IMR-90 (cell line): ENCODE measurements around the gene RCOR3. TPM values are rescaled to one million over a fixed set of nuclear protein-coding genes. Genes with fewer than 3 reads are reported as not detected.

Source experiments
- ATAC-seq: fragments of 200-7000 bp; cut with Tn5 transposase; 2 replicates; pipeline ENCODE4 v1.9.1; 2020; ENCODE audit warnings: low read depth, mild to moderate bottlenecking, moderate library complexity
- BruUV-seq: library from RNA; stranded (reverse); fragments of 400-500 nt; replicated peaks from 2 replicates; lab custom pipeline; 2021; lab: Mats Ljungman, UMichigan
- CTCF ChIA-PET: fragments of 300-600 bp; formaldehyde crosslinking; extraction: SDS; loops from one replicate; lab custom pipeline; 2021; ENCODE audit warnings: antibody characterized with exemption; lab: Yijun Ruan, JAX
- POLR2A ChIA-PET: fragments of 300-600 bp; sonication (Branson Sonifier 250); formaldehyde crosslinking; loops from one replicate; lab custom pipeline; 2022; ENCODE audit warnings: antibody characterized with exemption; ENCODE audit not compliant: unreplicated experiment; lab: Charles Lee
- DNase-seq: peaks from one replicate; pipeline ENCODE4 v3.0.0; 2013
- H2AFZ ChIP-seq: replicated peaks from 2 replicates; pipeline ENCODE3; 2013; ENCODE audit warnings: low read length, mild to moderate bottlenecking; ENCODE audit not compliant: poor library complexity
- H2AK5ac ChIP-seq: 2 replicates; pipeline ENCODE4 v1.6.1; 2013; ENCODE audit warnings: low read depth, low read length, inconsistent platforms
- H2AK9ac ChIP-seq: replicated peaks from 2 replicates; pipeline ENCODE3; 2013; ENCODE audit warnings: mild to moderate bottlenecking, low read depth, low read length, moderate library complexity; ENCODE audit not compliant: poor library complexity
- H2BK120ac ChIP-seq: 2 replicates; pipeline ENCODE4 v1.6.1; 2013; ENCODE audit warnings: low read depth, low read length, inconsistent platforms
- H2BK15ac ChIP-seq: 3 replicates; pipeline ENCODE4 v1.6.1; 2013; ENCODE audit warnings: low read depth, low read length, inconsistent platforms
- H2BK20ac ChIP-seq: 2 replicates; pipeline ENCODE4 v1.6.1; 2013; ENCODE audit warnings: low read depth, mild to moderate bottlenecking, inconsistent platforms, low read length, moderate library complexity
- H2BK5ac ChIP-seq: 2 replicates; pipeline ENCODE4 v1.6.1; 2013; ENCODE audit warnings: mild to moderate bottlenecking, low read depth, low read length, inconsistent platforms; ENCODE audit not compliant: poor library complexity, severe bottlenecking
- H3K14ac ChIP-seq: replicated peaks from 2 replicates; pipeline ENCODE4 v1.6.1; 2013; ENCODE audit warnings: low read depth, low read length, inconsistent platforms
- H3K18ac ChIP-seq: 2 replicates; pipeline ENCODE4 v1.6.1; 2013; ENCODE audit warnings: low read depth, low read length, control low read depth
- H3K23ac ChIP-seq: 2 replicates; pipeline ENCODE4 v1.6.1; 2013; ENCODE audit warnings: low read depth, low read length, inconsistent platforms
- H3K27ac ChIP-seq: 2 replicates; pipeline ENCODE4 v1.5.1; 2013; ENCODE audit warnings: mild to moderate bottlenecking, control low read depth, low read length; ENCODE audit not compliant: insufficient read depth
- H3K27me3 ChIP-seq: 2 replicates; pipeline ENCODE4 v1.6.1; 2013; ENCODE audit warnings: low read length; ENCODE audit not compliant: control insufficient read depth, insufficient read depth
- H3K36me3 ChIP-seq: 2 replicates; pipeline ENCODE4 v1.6.1; 2013; ENCODE audit warnings: low read length, mixed read lengths; ENCODE audit not compliant: control insufficient read depth, insufficient read depth
- H3K4ac ChIP-seq: 2 replicates; pipeline ENCODE4 v1.6.1; 2013; ENCODE audit warnings: low read depth, low read length, inconsistent platforms
- H3K4me1 ChIP-seq: 2 replicates; pipeline ENCODE4 v1.6.1; 2013; ENCODE audit warnings: low read length, mixed read lengths; ENCODE audit not compliant: control insufficient read depth, insufficient read depth
- H3K4me2 ChIP-seq: 2 replicates; pipeline ENCODE4 v1.6.1; 2013; ENCODE audit warnings: low read depth, mild to moderate bottlenecking, control low read depth, low read length, moderate library complexity
- H3K4me3 ChIP-seq: 2 replicates; pipeline ENCODE4 v1.5.1; 2013; ENCODE audit warnings: low read depth, mild to moderate bottlenecking, control low read depth, low read length, moderate library complexity; ENCODE audit not compliant: insufficient read depth
- H3K56ac ChIP-seq: 2 replicates; pipeline ENCODE4 v1.6.1; 2013; ENCODE audit warnings: low read length, inconsistent platforms; ENCODE audit not compliant: insufficient read depth; ENCODE audit errors: extremely low read depth
- H3K79me1 ChIP-seq, 2 experiments: 2 replicates each; pipeline ENCODE4 v1.6.1; 2013; ENCODE audit warnings: low read length in 2 of 2, inconsistent platforms in 1 of 2, low read depth in 1 of 2
- H3K9ac ChIP-seq: 2 replicates; pipeline ENCODE4 v1.6.1; 2013; ENCODE audit warnings: low read depth, low read length, control low read depth
- H3K9me1 ChIP-seq: 2 replicates; pipeline ENCODE4 v1.6.1; 2013; ENCODE audit warnings: low read length, inconsistent platforms; ENCODE audit not compliant: insufficient read depth
- H3K9me3 ChIP-seq: 2 replicates; pipeline ENCODE4 v1.6.1; 2013; ENCODE audit warnings: low read length; ENCODE audit not compliant: control insufficient read depth, insufficient read depth
- H4K20me1 ChIP-seq: 2 replicates; pipeline ENCODE4 v1.6.1; 2013; ENCODE audit warnings: low read length, inconsistent platforms; ENCODE audit not compliant: insufficient read depth
- H4K5ac ChIP-seq: 2 replicates; pipeline ENCODE4 v1.6.1; 2013; ENCODE audit warnings: mild to moderate bottlenecking, low read depth, low read length, control low read depth
- H4K8ac ChIP-seq, 2 experiments: 2 replicates each; pipeline ENCODE4 v1.6.1; 2013; ENCODE audit warnings: low read depth in 2 of 2, low read length in 2 of 2, control low read depth in 1 of 2, inconsistent platforms in 1 of 2
- H4K91ac ChIP-seq: 2 replicates; pipeline ENCODE4 v1.6.1; 2013; ENCODE audit warnings: low read depth, low read length, inconsistent platforms; ENCODE audit not compliant: insufficient read depth
- BHLHE40 ChIP-seq: fragments of 150-350 bp; IDR thresholded peaks from 2 replicates; pipeline ENCODE4 v1.6.1; 2016; ENCODE audit warnings: mild to moderate bottlenecking, low read depth, low read length
- CEBPB ChIP-seq: IDR thresholded peaks from 2 replicates; pipeline ENCODE4 v1.6.1; 2012; ENCODE audit warnings: low read depth, low read length, improper control_type of control experiment
- FOS ChIP-seq: fragments of 150-350 bp; IDR thresholded peaks from 2 replicates; pipeline ENCODE4 v1.6.1; 2016; ENCODE audit warnings: low read depth, low read length
- MAFK ChIP-seq: IDR thresholded peaks from 2 replicates; pipeline ENCODE4 v1.6.1; 2012; ENCODE audit warnings: low read depth, low read length, improper control_type of control experiment
- MXI1 ChIP-seq: IDR thresholded peaks from 2 replicates; pipeline ENCODE4 v1.6.1; 2012; ENCODE audit warnings: low read depth, mild to moderate bottlenecking, low read length, moderate library complexity, borderline replicate concordance
- RAD21 ChIP-seq: IDR thresholded peaks from 2 replicates; pipeline ENCODE4 v1.6.1; 2012; ENCODE audit warnings: low read length, improper control_type of control experiment
- RCOR1 ChIP-seq: IDR thresholded peaks from 2 replicates; pipeline ENCODE4 v1.6.1; 2012; ENCODE audit warnings: mild to moderate bottlenecking, low read length, improper control_type of control experiment; ENCODE audit not compliant: insufficient replicate concordance
- RFX5 ChIP-seq: IDR thresholded peaks from 2 replicates; pipeline ENCODE4 v1.8.0; 2012; ENCODE audit warnings: low read depth, mild to moderate bottlenecking, low read length, moderate library complexity
- SMC3 ChIP-seq: fragments of 150-350 bp; IDR thresholded peaks from 2 replicates; pipeline ENCODE4 v1.6.1; 2016; ENCODE audit warnings: low read depth, mild to moderate bottlenecking, antibody characterized with exemption, low read length, moderate library complexity
- WGBS, 2 experiments: methylation state at CpG; one replicate each; pipeline versions ENCODE4 v1.1.5 to v1.1.7; 2013; ENCODE audit warnings: missing lambda C conversion rate in 2 of 2; ENCODE audit not compliant: insufficient read length in 1 of 2; ENCODE audit errors: extremely low coverage in 2 of 2; 5-methylcytosine and 5-hydroxymethylcytosine counted together
- dilution Hi-C: fragments of 300-500 bp; cut with HindIII; formaldehyde crosslinking; loops from one replicate; pipeline ENCODE4 v1.14.3; 2018; ENCODE audit warnings: low sequenced_read_pairs; ENCODE audit not compliant: unreplicated experiment
- in situ Hi-C: fragments of 300-500 bp; cut with MboI; formaldehyde crosslinking; loops from 3 replicates; pipeline ENCODE4 v1.14.3; 2019; ENCODE audit warnings: low sequenced_read_pairs, inconsistent platforms, mixed read lengths
- intact Hi-C: fragments of 100-400 bp; cut with micrococcal nuclease; formaldehyde crosslinking; loops from 2 replicates; pipeline ENCODE4 v1.10.0; 2022
- polyA plus RNA-seq, 3 experiments: library from polyadenylated mRNA; depleted of rRNA; stranded (reverse); fragments of >200 nt; gene quantifications; 2 replicates each; pipeline ENCODE4 v1.2.3, GENCODE V29; 2012; ENCODE audit warnings: low replicate concordance in 1 of 3
- total RNA-seq: library from RNA; depleted of rRNA; stranded (reverse); fragments of >200 nt; gene quantifications from 2 replicates; pipeline ENCODE4 v1.2.3, GENCODE V29; 2012
- TF ChIP-seq, protein P1 (sequence below): fragments of 150-350 bp; IDR thresholded peaks from 2 replicates; pipeline ENCODE4 v1.6.1; 2016; ENCODE audit warnings: low read depth, mild to moderate bottlenecking, low read length, moderate library complexity, borderline replicate concordance
- TF ChIP-seq, protein P2 (sequence below): fragments of 150-350 bp; IDR thresholded peaks from 2 replicates; pipeline ENCODE4 v1.6.1; 2017; ENCODE audit warnings: mild to moderate bottlenecking, antibody characterized with exemption, low read length, low read depth

Gene RCOR3
- total and polyA plus RNA-seq, 2 of the 4 experiments (the other 2 are of a cell fraction) = 8.1 to 16.4 TPM

DNA sequence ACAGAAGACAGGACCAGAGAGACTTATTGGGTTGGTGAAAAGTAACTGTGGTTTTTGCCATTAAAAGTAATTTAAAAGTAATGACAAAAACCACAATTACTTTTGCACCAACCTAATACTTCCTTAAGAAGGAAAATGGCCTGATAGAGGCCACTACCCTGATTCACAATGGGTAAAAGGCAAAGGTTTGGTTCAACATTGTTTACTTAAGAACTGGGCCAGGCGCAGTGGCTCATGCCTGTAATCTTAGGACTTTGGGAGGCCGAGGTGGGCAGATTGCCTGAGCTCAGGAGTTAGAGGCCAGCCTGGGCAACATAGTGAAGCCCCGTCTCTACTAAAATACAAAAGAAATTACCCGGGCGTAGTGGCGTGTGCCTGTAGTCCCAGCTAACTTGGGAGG lies 48.2 kb upstream of the RCOR3 start:
- Histone ChIP-seq H3K9ac (no peak overlapping the region), H3K56ac (no peak overlapping the region), H3K9me1 (no peaks in the 10 kb centered on the region), H2AFZ (no peak overlapping the region), H3K4me3 (no peak overlapping the region), H3K79me1 (no peaks in the 10 kb centered on the region), H3K27me3 (no peaks in the 10 kb centered on the region), H4K5ac (no peak overlapping the region), H3K27ac (no peak overlapping the region), H2BK5ac (no peak overlapping the region), H3K4ac (no peak overlapping the region), H4K8ac (no peak overlapping the region), H4K91ac (no peak overlapping the region), H2BK120ac (no peak overlapping the region), H3K36me3 (no peaks in the 10 kb centered on the region), H2AK9ac (no peak overlapping the region), H2BK15ac (no peak overlapping the region), H3K4me1 (no peaks in the 10 kb centered on the region), H3K14ac (no peak overlapping the region), H3K18ac (no peak overlapping the region), H2BK20ac (no peak overlapping the region), H3K9me3 (no peaks in the 10 kb centered on the region), H3K4me2 (no peak overlapping the region), H2AK5ac (no peak overlapping the region), H4K20me1 (no peaks in the 10 kb centered on the region), H3K23ac (no peak overlapping the region)
- WGBS, 2 experiments = no CpG with 5 or more reads among the region's 6 CpGs
- ChIA-PET POLR2A (no interaction called here), CTCF (no interaction called here)
- in situ Hi-C loops = no loop called here
- BruUV-seq = no TSS peak
- no peak for TF ChIP-seq BHLHE40
- TF ChIP-seq, protein P1, sequence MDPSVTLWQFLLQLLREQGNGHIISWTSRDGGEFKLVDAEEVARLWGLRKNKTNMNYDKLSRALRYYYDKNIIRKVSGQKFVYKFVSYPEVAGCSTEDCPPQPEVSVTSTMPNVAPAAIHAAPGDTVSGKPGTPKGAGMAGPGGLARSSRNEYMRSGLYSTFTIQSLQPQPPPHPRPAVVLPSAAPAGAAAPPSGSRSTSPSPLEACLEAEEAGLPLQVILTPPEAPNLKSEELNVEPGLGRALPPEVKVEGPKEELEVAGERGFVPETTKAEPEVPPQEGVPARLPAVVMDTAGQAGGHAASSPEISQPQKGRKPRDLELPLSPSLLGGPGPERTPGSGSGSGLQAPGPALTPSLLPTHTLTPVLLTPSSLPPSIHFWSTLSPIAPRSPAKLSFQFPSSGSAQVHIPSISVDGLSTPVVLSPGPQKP = no peak
- no peak for TF ChIP-seq RAD21
- no peak for TF ChIP-seq SMC3
- TF ChIP-seq FOS = no peak
- TF ChIP-seq, protein P2, sequence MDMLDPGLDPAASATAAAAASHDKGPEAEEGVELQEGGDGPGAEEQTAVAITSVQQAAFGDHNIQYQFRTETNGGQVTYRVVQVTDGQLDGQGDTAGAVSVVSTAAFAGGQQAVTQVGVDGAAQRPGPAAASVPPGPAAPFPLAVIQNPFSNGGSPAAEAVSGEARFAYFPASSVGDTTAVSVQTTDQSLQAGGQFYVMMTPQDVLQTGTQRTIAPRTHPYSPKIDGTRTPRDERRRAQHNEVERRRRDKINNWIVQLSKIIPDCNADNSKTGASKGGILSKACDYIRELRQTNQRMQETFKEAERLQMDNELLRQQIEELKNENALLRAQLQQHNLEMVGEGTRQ = no peak
- no peak for TF ChIP-seq MAFK
- TF ChIP-seq RCOR1 = no peak
- TF ChIP-seq MXI1 = no peak
- TF ChIP-seq CEBPB = no peak
- no peak for TF ChIP-seq RFX5
- DNase-seq (no peak), ATAC-seq (no peak)
- dilution Hi-C loops = no loop called here
- intact Hi-C loops = no loop called here
